Stimulated activated naive B cell treated with anti-CD40 and anti-IgM and Interleukin-4, amounts not matched to agents 10 μg/mL and 1 μg/mL and 100 μg/mL, for 72 hours (primary cell): ENCODE data around the gene STXBP4.

Experiments
- ATAC-seq, 2 donors: fragments of 150-1000 bp; cut with Tn5 transposase; replicated peaks; 2 replicates each; pipeline ENCODE4 v1.10.0; 2021; ENCODE audit warnings: moderate library complexity in 1 of 2
- DNase-seq: peaks from one replicate; pipeline ENCODE4 v3.0.0; 2021
- H3K27ac Mint-ChIP-seq: one replicate; pipeline ENCODE4 v1.8.0; 2022; ENCODE audit warnings: mild to moderate bottlenecking, mixed read lengths
- H3K27me3 Mint-ChIP-seq, 2 donors: one replicate each; pipeline ENCODE4 v1.8.0; 2022; ENCODE audit warnings: mixed read lengths in 2 of 2
- H3K36me3 Mint-ChIP-seq, 2 donors: one replicate each; pipeline ENCODE4 v1.8.0; 2022; ENCODE audit warnings: mixed read lengths in 2 of 2, mild to moderate bottlenecking in 1 of 2
- H3K4me1 Mint-ChIP-seq, 2 donors: one replicate each; pipeline ENCODE4 v1.8.0; 2022; ENCODE audit warnings: mixed read lengths in 2 of 2, mild to moderate bottlenecking in 1 of 2
- H3K4me3 Mint-ChIP-seq, 2 donors: one replicate each; pipeline ENCODE4 v1.8.0; 2022; ENCODE audit warnings: mild to moderate bottlenecking in 2 of 2, mixed read lengths in 2 of 2, moderate library complexity in 1 of 2
- H3K9me3 Mint-ChIP-seq, 2 donors: one replicate each; pipeline ENCODE4 v1.8.0; 2022; ENCODE audit warnings: mixed read lengths in 2 of 2, mild to moderate bottlenecking in 1 of 2

STXBP4 gene, protein sequence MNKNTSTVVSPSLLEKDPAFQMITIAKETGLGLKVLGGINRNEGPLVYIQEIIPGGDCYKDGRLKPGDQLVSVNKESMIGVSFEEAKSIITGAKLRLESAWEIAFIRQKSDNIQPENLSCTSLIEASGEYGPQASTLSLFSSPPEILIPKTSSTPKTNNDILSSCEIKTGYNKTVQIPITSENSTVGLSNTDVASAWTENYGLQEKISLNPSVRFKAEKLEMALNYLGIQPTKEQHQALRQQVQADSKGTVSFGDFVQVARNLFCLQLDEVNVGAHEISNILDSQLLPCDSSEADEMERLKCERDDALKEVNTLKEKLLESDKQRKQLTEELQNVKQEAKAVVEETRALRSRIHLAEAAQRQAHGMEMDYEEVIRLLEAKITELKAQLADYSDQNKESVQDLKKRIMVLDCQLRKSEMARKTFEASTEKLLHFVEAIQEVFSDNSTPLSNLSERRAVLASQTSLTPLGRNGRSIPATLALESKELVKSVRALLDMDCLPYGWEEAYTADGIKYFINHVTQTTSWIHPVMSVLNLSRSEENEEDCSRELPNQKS

DNA sequence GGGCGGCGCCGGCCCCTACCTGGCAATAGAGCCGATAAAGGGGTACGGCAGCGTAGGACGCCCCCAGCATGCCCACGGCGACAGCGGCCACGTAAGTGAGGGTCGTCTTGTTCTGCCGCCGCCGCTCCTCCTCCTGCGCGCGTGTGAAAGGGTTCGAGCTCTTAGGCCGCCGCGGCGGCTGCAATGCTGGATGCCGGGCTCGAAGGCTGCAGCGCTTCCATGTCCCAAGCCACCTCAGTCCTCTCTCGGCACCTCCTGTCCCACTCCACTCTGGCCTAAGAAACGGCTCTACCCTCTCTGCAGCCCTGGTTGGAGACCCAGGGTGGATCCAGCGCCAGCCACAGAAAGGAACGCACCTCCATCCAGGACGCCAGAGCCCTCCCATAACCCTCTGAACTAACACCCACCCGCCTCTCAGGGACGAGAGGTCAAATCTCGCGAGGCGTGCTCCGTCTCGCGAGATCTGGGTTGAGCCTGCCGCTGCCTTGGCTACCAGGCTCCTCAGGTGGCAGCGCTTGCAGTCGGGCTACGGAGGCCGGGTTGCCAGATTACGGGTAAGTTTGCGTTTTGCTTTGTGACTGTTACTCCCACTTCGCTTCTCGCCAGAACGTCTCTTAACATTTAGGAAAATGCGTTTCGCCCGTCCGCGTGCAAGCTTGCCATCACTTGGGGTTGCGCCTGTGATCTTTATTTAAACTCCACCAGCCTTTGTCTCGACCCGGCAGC lies at the start of gene STXBP4, which contains the start of gene COX11:
Gene STXBP4, plus strand, starts transcription at position 504 of the 726 bp plus-strand sequence. CDS start 17,455 bp downstream, outside the sequence.
Gene COX11, minus strand, starts transcription at position 393 of the 726 bp plus-strand sequence. Its CDS starts 8 bp downstream, at position 385.
- Mint-ChIP-seq H3K4me3 (no peak within 1 kb of the TSS), H3K36me3 (no peaks in the 10 kb centered on the region), H3K27me3 (no peaks in the 10 kb centered on the region), H3K9me3 (no peaks in the 10 kb centered on the region), H3K4me1 (peaks cover 6 to 16% of the 10 kb centered on the region in 2 donors), H3K27ac (no peak within 1 kb of the TSS)
- ATAC-seq = peak; percentile 95
- peak; percentile 95 for DNase-seq

DNA sequence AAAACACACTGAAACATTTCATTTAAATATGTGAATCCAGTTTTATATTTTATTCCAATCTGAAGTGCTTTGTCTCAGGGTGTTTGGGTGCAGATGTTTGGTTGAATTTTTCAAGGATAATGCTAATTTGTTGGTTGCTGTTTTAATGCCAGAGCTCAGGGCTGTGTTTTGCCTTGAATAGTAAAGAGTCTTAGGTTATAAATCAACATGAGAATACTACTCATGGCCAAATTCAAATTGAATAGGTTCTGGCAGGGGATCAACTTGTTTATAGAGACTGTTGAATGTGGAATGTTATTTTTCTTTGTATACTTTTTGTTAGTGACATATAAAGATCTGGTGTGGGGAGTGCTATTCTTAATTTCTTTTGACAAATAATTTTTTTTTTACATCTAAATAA lies 49.1 kb upstream of the STXBP4 start:
- no peaks in the 10 kb centered on the region for H3K36me3 Mint-ChIP-seq
- H3K27ac Mint-ChIP-seq = no peak overlapping the region
- H3K4me3 Mint-ChIP-seq = no peak overlapping the region
- ATAC-seq (no peak), DNase-seq (no peak)
- H3K27me3 Mint-ChIP-seq = no peaks in the 10 kb centered on the region
- H3K4me1 Mint-ChIP-seq = no peaks in the 10 kb centered on the region
- H3K9me3 Mint-ChIP-seq = peaks cover 12 to 18% of the 10 kb centered on the region in 2 donors

DNA sequence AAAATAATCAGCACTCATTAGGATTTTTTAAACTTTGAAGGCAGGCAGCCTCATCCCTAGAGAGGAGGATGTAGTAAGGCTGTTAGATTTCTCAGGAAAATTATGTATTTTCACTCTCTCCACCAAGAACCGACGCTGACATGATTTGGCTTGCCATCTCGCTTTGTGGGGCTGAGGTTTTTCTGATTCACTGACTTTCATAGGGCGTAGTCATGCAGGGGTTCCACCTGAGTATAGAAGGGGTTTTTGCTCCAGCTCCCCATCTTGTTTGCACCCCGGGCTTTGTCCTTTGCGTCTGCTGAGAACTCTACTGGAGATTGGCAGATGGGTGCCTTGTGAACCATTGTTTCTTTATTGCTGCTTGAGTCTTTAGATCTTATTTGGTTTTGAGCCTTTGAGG lies 47.7 kb upstream of the STXBP4 start:
- Mint-ChIP-seq H3K27ac (no peak overlapping the region), H3K36me3 (no peaks in the 10 kb centered on the region), H3K9me3 (peaks cover 11 to 18% of the 10 kb centered on the region in 2 donors), H3K4me1 (no peaks in the 10 kb centered on the region), H3K4me3 (no peak overlapping the region), H3K27me3 (no peaks in the 10 kb centered on the region)
- no peak for DNase-seq
- no peak for ATAC-seq

DNA sequence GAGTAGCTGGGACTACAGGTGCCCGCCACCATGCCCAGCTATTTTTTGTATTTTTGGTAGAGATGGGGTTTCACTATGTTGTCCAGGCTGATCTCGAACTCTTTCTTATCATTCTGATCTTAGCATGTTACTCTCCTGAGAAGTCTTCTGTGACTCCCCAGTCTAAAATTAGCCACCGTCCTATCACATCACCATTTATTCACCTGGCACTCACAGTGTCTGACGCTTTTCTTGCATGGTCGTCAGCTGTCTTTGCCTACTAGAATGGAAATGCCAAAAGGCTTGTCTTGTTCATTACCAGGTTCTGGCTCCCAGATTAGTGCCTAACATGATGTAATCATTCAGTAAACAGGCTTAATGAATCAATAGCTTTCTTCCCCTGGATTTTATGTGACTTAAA lies 44.2 kb upstream of the STXBP4 start:
- H3K36me3 Mint-ChIP-seq = no peaks in the 10 kb centered on the region
- H3K4me3 Mint-ChIP-seq = no peak overlapping the region
- H3K4me1 Mint-ChIP-seq = no peaks in the 10 kb centered on the region
- H3K27ac Mint-ChIP-seq = no peak overlapping the region
- DNase-seq = no peak
- no peaks in the 10 kb centered on the region for H3K27me3 Mint-ChIP-seq
- ATAC-seq = no peak
- no peaks in the 10 kb centered on the region for H3K9me3 Mint-ChIP-seq

DNA sequence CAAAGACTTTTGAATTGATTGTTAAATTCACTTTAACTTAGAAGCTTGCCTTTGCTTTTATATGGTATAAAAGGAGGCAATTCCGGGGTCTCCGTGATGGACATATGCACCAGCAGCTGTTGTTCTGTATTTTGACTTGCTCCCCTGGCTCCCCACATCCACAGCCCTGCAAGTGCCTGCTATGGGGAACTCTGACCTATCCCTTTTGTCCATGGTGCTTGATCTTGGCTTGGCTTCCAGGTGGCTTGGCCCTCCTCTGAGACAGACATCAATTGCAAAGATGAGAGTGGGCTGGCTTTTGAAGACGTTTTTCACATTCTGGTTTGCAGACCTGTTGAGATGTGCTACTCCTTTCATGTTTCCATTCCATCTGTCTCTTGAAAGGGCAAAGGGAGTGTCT lies 41.0 kb upstream of the STXBP4 start:
- Mint-ChIP-seq H3K4me1 (no peaks in the 10 kb centered on the region), H3K27me3 (no peaks in the 10 kb centered on the region), H3K9me3 (no peaks in the 10 kb centered on the region), H3K27ac (no peak overlapping the region), H3K4me3 (no peak overlapping the region), H3K36me3 (no peaks in the 10 kb centered on the region)
- ATAC-seq (no peak), DNase-seq (no peak)

DNA sequence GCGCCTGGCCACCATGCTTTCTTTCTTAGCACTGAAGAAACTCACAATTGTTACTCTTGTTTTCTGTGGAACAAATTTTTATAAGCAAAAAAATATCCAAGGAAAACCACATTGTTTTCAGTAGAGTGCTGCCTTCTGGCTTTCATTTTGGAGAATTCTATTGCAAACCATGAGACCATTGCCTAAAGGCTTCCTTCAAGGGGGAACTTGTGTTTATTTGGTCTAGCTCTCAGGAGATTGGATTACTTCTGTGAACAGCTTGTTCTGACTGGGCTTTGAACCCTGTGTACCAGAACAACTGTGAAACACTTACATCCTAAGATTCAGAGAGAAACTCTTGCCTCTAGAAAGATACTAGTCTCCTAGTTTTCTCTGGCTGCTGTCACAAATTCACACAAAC lies 35.9 kb upstream of the STXBP4 start:
- Mint-ChIP-seq H3K4me3 (no peak overlapping the region), H3K27ac (no peak overlapping the region), H3K4me1 (no peaks in the 10 kb centered on the region), H3K27me3 (peaks cover 0 to 4% of the 10 kb centered on the region in 2 donors), H3K36me3 (no peaks in the 10 kb centered on the region), H3K9me3 (no peaks in the 10 kb centered on the region)
- no peak for ATAC-seq
- DNase-seq = no peak

DNA sequence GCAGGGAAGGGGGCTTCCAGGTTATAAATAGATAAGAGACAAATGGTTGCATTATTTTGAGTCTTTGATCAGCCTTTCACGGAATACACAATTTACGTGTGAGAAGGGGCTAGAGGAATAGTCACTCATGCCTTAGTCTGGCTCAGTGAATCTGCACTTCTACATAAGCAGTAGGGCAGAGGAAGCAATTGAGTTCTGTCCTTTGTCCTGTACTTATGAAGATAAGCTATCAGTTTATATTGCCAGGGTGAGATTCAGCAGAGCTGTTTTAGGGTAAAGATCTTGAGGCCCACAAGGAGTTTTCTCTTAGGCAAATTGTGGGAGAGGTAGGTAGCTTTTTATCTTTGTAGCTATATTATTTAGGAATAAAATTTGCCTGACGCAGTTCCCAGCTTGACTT lies 34.6 kb upstream of the STXBP4 start:
- Mint-ChIP-seq H3K27ac (no peak overlapping the region), H3K27me3 (peaks cover 0 to 4% of the 10 kb centered on the region in 2 donors), H3K9me3 (no peaks in the 10 kb centered on the region), H3K36me3 (no peaks in the 10 kb centered on the region), H3K4me3 (no peak overlapping the region), H3K4me1 (no peaks in the 10 kb centered on the region)
- DNase-seq (no peak), ATAC-seq (no peak)

DNA sequence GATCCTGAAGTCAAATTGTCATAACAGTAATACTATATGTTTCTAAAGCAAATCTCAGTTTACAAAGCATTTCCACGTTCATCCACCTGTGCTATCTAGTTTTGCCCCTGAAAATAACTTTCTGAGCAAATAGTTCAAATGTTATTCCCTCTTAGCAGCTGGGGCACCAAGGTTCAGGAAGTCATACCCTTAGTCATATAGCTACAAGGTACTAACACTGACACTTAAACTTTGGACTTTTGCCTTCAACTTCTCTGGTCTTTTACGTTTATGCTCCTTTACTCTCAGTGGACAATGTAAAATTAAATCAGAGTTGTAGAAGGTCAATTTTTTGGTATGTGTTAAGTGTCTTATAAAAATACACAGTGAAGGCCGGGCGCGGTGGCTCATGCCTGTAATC lies 33.1 kb upstream of the STXBP4 start:
- no peak overlapping the region for H3K4me3 Mint-ChIP-seq
- H3K4me1 Mint-ChIP-seq = no peaks in the 10 kb centered on the region
- H3K27me3 Mint-ChIP-seq = peaks cover 0 to 4% of the 10 kb centered on the region in 2 donors
- H3K36me3 Mint-ChIP-seq = no peaks in the 10 kb centered on the region
- ATAC-seq (no peak), DNase-seq (no peak)
- H3K27ac Mint-ChIP-seq = no peak overlapping the region
- no peaks in the 10 kb centered on the region for H3K9me3 Mint-ChIP-seq

DNA sequence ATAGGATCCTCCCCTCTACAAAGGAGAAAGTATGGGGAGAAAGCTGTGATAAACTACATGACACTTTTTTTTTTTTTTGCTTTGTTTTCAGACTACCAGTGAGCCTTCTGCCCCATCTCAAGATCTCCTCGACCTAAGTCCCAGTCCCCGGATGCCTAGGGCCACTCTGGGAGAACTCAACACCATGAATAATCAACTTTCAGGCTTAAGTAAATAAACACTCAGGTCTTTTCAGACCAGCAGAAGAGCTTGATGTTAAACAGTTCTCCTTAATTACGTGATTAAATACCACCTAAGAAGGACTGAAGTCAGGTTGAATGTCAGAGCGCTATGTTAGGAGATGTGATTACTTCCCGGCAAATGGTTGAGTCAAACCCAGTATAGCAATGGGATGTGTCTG lies 31.5 kb upstream of the STXBP4 start:
- Mint-ChIP-seq H3K36me3 (no peaks in the 10 kb centered on the region), H3K4me3 (no peak overlapping the region), H3K27ac (no peak overlapping the region), H3K4me1 (no peaks in the 10 kb centered on the region), H3K27me3 (peaks cover 0 to 4% of the 10 kb centered on the region in 2 donors), H3K9me3 (no peaks in the 10 kb centered on the region)
- no peak for ATAC-seq
- DNase-seq = no peak

DNA sequence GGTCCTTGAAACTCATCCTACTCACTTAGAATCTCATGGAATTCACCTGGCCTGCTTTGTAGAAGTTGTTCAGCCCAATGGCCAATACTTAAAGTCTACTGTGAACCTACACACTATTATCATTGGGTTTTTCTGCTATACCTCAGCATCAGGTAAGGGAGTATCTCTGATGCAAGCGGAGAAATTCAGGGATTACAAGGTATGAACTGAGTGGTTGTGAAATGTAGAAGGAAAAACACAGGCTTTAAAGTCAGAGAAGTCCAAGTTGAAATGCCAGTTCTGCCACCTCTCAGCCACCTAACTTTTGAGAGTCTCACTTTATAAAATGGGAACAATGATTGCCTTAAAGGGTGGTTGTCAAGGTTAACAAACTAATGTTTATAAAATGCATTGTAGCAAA lies 31.1 kb upstream of the STXBP4 start:
- Mint-ChIP-seq H3K4me3 (no peak overlapping the region), H3K27me3 (peaks cover 0 to 4% of the 10 kb centered on the region in 2 donors), H3K36me3 (no peaks in the 10 kb centered on the region), H3K4me1 (no peaks in the 10 kb centered on the region), H3K9me3 (no peaks in the 10 kb centered on the region), H3K27ac (no peak overlapping the region)
- DNase-seq (no peak), ATAC-seq (no peak)

DNA sequence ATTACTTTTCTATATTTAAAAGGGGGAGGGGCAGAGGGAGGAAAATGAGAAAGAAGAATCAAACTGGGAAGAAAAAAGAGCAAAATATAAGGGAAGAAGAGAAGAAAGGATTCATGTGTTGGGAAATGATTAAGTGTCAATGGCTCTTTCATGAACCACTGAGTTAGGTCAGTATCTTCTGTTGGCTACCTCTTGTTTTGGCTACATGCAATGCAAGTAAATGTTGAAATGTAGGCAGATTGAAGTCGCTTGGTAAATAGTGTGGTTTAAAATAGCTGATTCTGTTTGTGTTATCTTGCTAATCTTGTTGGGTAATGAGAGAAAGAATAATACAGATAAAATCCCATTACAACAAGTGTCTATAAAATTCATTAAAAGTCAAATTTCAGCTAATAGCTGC lies 27.3 kb upstream of the STXBP4 start:
- Mint-ChIP-seq H3K27ac (no peak overlapping the region), H3K36me3 (no peaks in the 10 kb centered on the region), H3K4me3 (no peak overlapping the region), H3K27me3 (no peaks in the 10 kb centered on the region), H3K9me3 (no peaks in the 10 kb centered on the region), H3K4me1 (no peaks in the 10 kb centered on the region)
- ATAC-seq = no peak
- DNase-seq = no peak

DNA sequence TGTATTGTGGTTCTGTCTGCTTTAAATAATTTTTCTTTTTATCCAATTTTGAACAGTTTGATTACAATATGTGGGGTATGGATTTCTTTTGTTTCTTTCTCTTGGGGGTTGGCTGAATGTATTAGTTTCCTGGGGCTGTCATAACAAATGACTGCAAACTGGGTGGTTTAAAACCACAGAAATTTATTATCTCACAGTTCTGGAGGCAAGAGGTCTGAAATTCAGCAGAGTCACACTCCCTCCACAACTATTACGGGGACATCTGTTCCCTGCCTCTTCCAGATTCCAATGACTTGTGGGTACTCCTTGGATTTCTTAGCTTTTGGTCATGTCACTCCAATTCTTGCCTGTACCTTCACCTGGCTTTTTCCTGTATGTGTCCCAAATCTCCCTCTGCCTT lies 23.8 kb upstream of the STXBP4 start:
- Mint-ChIP-seq H3K4me1 (no peaks in the 10 kb centered on the region), H3K27ac (no peak overlapping the region), H3K36me3 (peaks cover 0 to 3% of the 10 kb centered on the region in 2 donors), H3K9me3 (peaks cover 0 to 1% of the 10 kb centered on the region in 2 donors), H3K4me3 (no peak overlapping the region), H3K27me3 (peaks cover 0 to 5% of the 10 kb centered on the region in 2 donors)
- no peak for ATAC-seq
- DNase-seq = no peak

DNA sequence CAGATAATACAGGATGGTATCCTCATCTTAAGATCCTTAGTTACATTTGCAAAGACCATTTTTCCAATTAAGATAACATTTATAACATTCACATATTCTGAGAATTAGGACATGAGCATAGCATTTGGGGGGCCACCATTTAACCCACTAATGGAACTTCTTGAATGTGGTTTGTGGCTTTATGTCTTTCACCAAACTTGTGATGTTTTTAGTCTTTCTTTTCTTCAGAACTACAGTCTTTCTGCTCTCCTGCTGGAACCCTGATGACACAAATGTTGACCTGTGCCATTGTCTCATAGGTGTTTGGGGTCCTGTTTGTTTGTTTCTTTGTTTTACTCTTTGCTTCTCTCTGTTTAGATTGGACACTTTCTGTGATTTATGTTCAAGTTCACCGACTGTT lies 23.3 kb upstream of the STXBP4 start:
- Mint-ChIP-seq H3K27me3 (peaks cover 0 to 5% of the 10 kb centered on the region in 2 donors), H3K4me3 (no peak overlapping the region), H3K9me3 (peaks cover 0 to 1% of the 10 kb centered on the region in 2 donors), H3K4me1 (no peaks in the 10 kb centered on the region), H3K27ac (no peak overlapping the region), H3K36me3 (peaks cover 0 to 3% of the 10 kb centered on the region in 2 donors)
- no peak for ATAC-seq
- DNase-seq = no peak

DNA sequence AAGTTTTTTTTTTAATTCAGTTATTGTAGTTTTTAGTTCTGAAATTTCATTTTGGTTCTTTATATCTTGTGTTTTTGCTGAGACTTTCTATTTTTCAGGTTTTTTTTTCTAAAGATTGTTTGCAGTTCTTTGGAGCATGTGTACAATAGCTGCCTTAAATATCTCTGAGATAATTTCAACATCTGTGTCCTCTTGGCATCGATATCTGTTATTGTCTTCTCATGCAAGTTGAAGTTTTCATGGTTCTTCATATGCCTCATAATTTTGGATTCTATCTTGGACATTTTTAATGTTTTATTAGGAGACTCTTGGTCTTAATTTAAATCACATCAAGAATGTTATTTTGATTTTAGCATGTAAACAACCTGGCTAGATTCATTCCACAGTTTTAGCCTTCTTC lies 22.9 kb upstream of the STXBP4 start:
- Mint-ChIP-seq H3K4me1 (no peaks in the 10 kb centered on the region), H3K27ac (no peak overlapping the region), H3K4me3 (no peak overlapping the region), H3K9me3 (peaks cover 0 to 1% of the 10 kb centered on the region in 2 donors), H3K36me3 (peaks cover 0 to 3% of the 10 kb centered on the region in 2 donors), H3K27me3 (peaks cover 0 to 5% of the 10 kb centered on the region in 2 donors)
- no peak for DNase-seq
- no peak for ATAC-seq
